ENCODE data around the gene PPP1R27. TPM values are rescaled to one million over a fixed set of nuclear protein-coding genes. Genes with fewer than 3 reads are reported as not detected.

PPP1R27 gene
- total RNA-seq, result 11.9 TPM

- DNase-seq, result peak; percentile 23
Measured at GRCh38 chr17:81834831-81835267, at the start of gene PPP1R27. PPP1R27 (minus strand) TSS chr17:81835050; CDS start chr17:81834953, 97 bp downstream.

GRCh38 chr17:81884520-81884919 lies 49.7 kb upstream of the PPP1R27 start:
- DNase-seq, result no peak

- no peak for DNase-seq
Measured at GRCh38 chr17:81879121-81879520, 44.3 kb upstream of the PPP1R27 start.

- no peak for DNase-seq
Measured at GRCh38 chr17:81878294-81878693, 43.4 kb upstream of the PPP1R27 start.

- DNase-seq, result no peak
Measured at GRCh38 chr17:81877569-81877968, 42.7 kb upstream of the PPP1R27 start.

- peak; percentile 97 for DNase-seq
Measured at GRCh38 chr17:81871387-81872230, 36.8 kb upstream of the PPP1R27 start.

GRCh38 chr17:81870981-81871386 lies 36.1 kb upstream of the PPP1R27 start, which contains the start of gene ARHGDIA:
ARHGDIA (minus strand) TSS chr17:81871337; CDS start chr17:81869930, 1,407 bp downstream.
- no peak for DNase-seq

- DNase-seq, result peak; percentile 48
Measured at GRCh38 chr17:81870131-81870980, 35.5 kb upstream of the PPP1R27 start.

- DNase-seq, result peak; percentile 62
Measured at GRCh38 chr17:81869221-81870130, 34.6 kb upstream of the PPP1R27 start.

GRCh38 chr17:81868674-81869220 lies 33.9 kb upstream of the PPP1R27 start:
- peak; percentile 46 for DNase-seq

- DNase-seq, result no peak
Measured at GRCh38 chr17:81867991-81868673, 33.3 kb upstream of the PPP1R27 start.

- no peak for DNase-seq
Measured at GRCh38 chr17:81867170-81867990, 32.5 kb upstream of the PPP1R27 start.

- no peak for DNase-seq
Measured at GRCh38 chr17:81866440-81867169, 31.8 kb upstream of the PPP1R27 start.

- no peak for DNase-seq
Measured at GRCh38 chr17:81865733-81866439, 31.0 kb upstream of the PPP1R27 start.

GRCh38 chr17:81865358-81865732 lies 30.5 kb upstream of the PPP1R27 start:
- DNase-seq, result no peak

GRCh38 chr17:81863833-81864768 lies 29.3 kb upstream of the PPP1R27 start:
- no peak for DNase-seq

- no peak for DNase-seq
Measured at GRCh38 chr17:81863123-81863675, 28.3 kb upstream of the PPP1R27 start.

Data from tongue (tissue), 2 donors.